ENCODE results near the gene GP1BB.

GP1BB gene

GRCh38 chr22:19713650-19714311, 9.6 kb upstream of the GP1BB start:
- Histone ChIP-seq H3K4me3 (ENCODE audit: low read length, poor library complexity, severe bottlenecking) (no peak overlapping the region), H3K9me3 (ENCODE audit: insufficient read depth, low read depth, low read length) (no peaks in the 10 kb centered on the region), H3K79me2 (ENCODE audit: insufficient read depth, low read length) (no peaks in the 10 kb centered on the region), H3K27me3 (ENCODE audit: insufficient read depth, low read length, poor library complexity, severe bottlenecking) (no peaks in the 10 kb centered on the region), H3F3A (ENCODE audit: low read depth) (no peaks in the 10 kb centered on the region), H3K4me1 (ENCODE audit: insufficient read depth, low read length, poor library complexity, severe bottlenecking) (peaks cover 10% of the 10 kb centered on the region), H3K4me2 (ENCODE audit: low read depth, low read length, poor library complexity, severe bottlenecking) (no peak overlapping the region), H3K9me2 (replicated peaks; ENCODE audit: low read depth, low read length) (no peaks in the 10 kb centered on the region), H3K36me3 (ENCODE audit: insufficient read depth, low read length) (no peaks in the 10 kb centered on the region), H2AFZ (ENCODE audit: low read length) (no peak overlapping the region), H4K20me1 (ENCODE audit: insufficient read depth, low read length, poor library complexity, severe bottlenecking) (no peaks in the 10 kb centered on the region), H3K9ac (ENCODE audit: low read depth, low read length, poor library complexity, severe bottlenecking) (no peak overlapping the region)
- TF ChIP-seq CTCF (conservative IDR thresholded peaks at IDR 0.05; ENCODE audit: low read length) (no peak), EZH2phosphoT487 (IDR thresholded peaks at IDR 0.05; ENCODE audit: borderline replicate concordance) (no peak)

GRCh38 chr22:19714312-19715187, 8.8 kb upstream of the GP1BB start, which contains the start of gene SEPTIN5:
TSS of gene SEPTIN5 (plus strand) at chr22:19714503. CDS start at chr22:19714589, 86 bp downstream.
- no peak for TF ChIP-seq CTCF (conservative IDR thresholded peaks at IDR 0.05; ENCODE audit: low read length)
- no peak for TF ChIP-seq EZH2phosphoT487 (IDR thresholded peaks at IDR 0.05; ENCODE audit: borderline replicate concordance)
- Histone ChIP-seq H3K79me2 (ENCODE audit: insufficient read depth, low read length) (no peaks in the 10 kb centered on the region), H3K9ac (ENCODE audit: low read depth, low read length, poor library complexity, severe bottlenecking) (peak within 1 kb of the TSS; percentile 50), H3K4me2 (ENCODE audit: low read depth, low read length, poor library complexity, severe bottlenecking) (peak within 1 kb of the TSS; percentile 65), H2AFZ (ENCODE audit: low read length) (peak within 1 kb of the TSS; percentile 64), H3K9me3 (ENCODE audit: insufficient read depth, low read depth, low read length) (no peaks in the 10 kb centered on the region), H3F3A (ENCODE audit: low read depth) (no peaks in the 10 kb centered on the region), H3K36me3 (ENCODE audit: insufficient read depth, low read length) (no peaks in the 10 kb centered on the region), H3K27me3 (ENCODE audit: insufficient read depth, low read length, poor library complexity, severe bottlenecking) (no peaks in the 10 kb centered on the region), H4K20me1 (ENCODE audit: insufficient read depth, low read length, poor library complexity, severe bottlenecking) (no peaks in the 10 kb centered on the region), H3K9me2 (replicated peaks; ENCODE audit: low read depth, low read length) (no peaks in the 10 kb centered on the region), H3K4me1 (ENCODE audit: insufficient read depth, low read length, poor library complexity, severe bottlenecking) (peaks cover 10% of the 10 kb centered on the region), H3K4me3 (ENCODE audit: low read length, poor library complexity, severe bottlenecking) (peak within 1 kb of the TSS; percentile 64)

GRCh38 chr22:19715188-19715930, 8.0 kb upstream of the GP1BB start:
- Histone ChIP-seq H3K9ac (ENCODE audit: low read depth, low read length, poor library complexity, severe bottlenecking) (peak overlapping the region; percentile 50), H4K20me1 (ENCODE audit: insufficient read depth, low read length, poor library complexity, severe bottlenecking) (no peaks in the 10 kb centered on the region), H3K4me2 (ENCODE audit: low read depth, low read length, poor library complexity, severe bottlenecking) (peak overlapping the region; percentile 65), H3K36me3 (ENCODE audit: insufficient read depth, low read length) (no peaks in the 10 kb centered on the region), H3K79me2 (ENCODE audit: insufficient read depth, low read length) (no peaks in the 10 kb centered on the region), H3K4me1 (ENCODE audit: insufficient read depth, low read length, poor library complexity, severe bottlenecking) (peaks cover 10% of the 10 kb centered on the region), H3K9me3 (ENCODE audit: insufficient read depth, low read depth, low read length) (no peaks in the 10 kb centered on the region), H3K27me3 (ENCODE audit: insufficient read depth, low read length, poor library complexity, severe bottlenecking) (no peaks in the 10 kb centered on the region), H3K9me2 (replicated peaks; ENCODE audit: low read depth, low read length) (no peaks in the 10 kb centered on the region), H3K4me3 (ENCODE audit: low read length, poor library complexity, severe bottlenecking) (peak overlapping the region; percentile 64), H2AFZ (ENCODE audit: low read length) (0 out of 2 replicates have a peak overlapping the region, but pooled peaks have one; percentile 64), H3F3A (ENCODE audit: low read depth) (no peaks in the 10 kb centered on the region)
- no peak for TF ChIP-seq CTCF (conservative IDR thresholded peaks at IDR 0.05; ENCODE audit: low read length)
- TF ChIP-seq EZH2phosphoT487 (IDR thresholded peaks at IDR 0.05; ENCODE audit: borderline replicate concordance): no peak
